ENCODE measurements around the gene CSF3. TPM values are rescaled to one million over a fixed set of nuclear protein-coding genes. Genes with fewer than 3 reads are reported as not detected.

The CSF3 gene
- polyA plus RNA-seq, 1 donor from 2014 or later = not detected

- no peak overlapping the region for H3K9ac ChIP-seq (ENCODE audit: low read length)
- H3K79me2 ChIP-seq (replicated peaks; ENCODE audit: insufficient read depth, low read length) = no peaks in the 10 kb centered on the region
- no peak overlapping the region for H3K4me2 ChIP-seq (ENCODE audit: low read length)
- no peaks in the 10 kb centered on the region for H3K9me2 ChIP-seq (ENCODE audit: insufficient read depth, low read length)
- H3K27ac ChIP-seq (ENCODE audit: low read length) = no peak overlapping the region
- H4K20me1 ChIP-seq (ENCODE audit: insufficient read depth) = no peaks in the 10 kb centered on the region
- H3K27me3 ChIP-seq (ENCODE audit: insufficient read depth, low read depth, low read length) = no peaks in the 10 kb centered on the region
- H3K9me3 ChIP-seq (ENCODE audit: low read length) = no peaks in the 10 kb centered on the region
- H3K36me3 ChIP-seq (ENCODE audit: insufficient read depth, low read length) = no peaks in the 10 kb centered on the region
- TF ChIP-seq EZH2 (IDR thresholded peaks at IDR 0.05; ENCODE audit: borderline replicate concordance, insufficient read depth, low read length, poor library complexity, severe bottlenecking) (no peak), EP300 (conservative IDR thresholded peaks at IDR 0.05; ENCODE audit: poor library complexity, severe bottlenecking) (no peak), REST (IDR thresholded peaks at IDR 0.05; ENCODE audit: borderline replicate concordance) (no peak), SMC3 (conservative IDR thresholded peaks at IDR 0.05; ENCODE audit: poor library complexity) (no peak), CTCF (IDR thresholded peaks at IDR 0.05; ENCODE audit: poor library complexity, severe bottlenecking) (no peak), POLR2AphosphoS5 (IDR thresholded peaks at IDR 0.05) (no peak), TAF1 (IDR thresholded peaks at IDR 0.05; ENCODE audit: low read depth) (no peak), MXI1 (conservative IDR thresholded peaks at IDR 0.05; ENCODE audit: poor library complexity, severe bottlenecking) (no peak), RAD21 (conservative IDR thresholded peaks at IDR 0.05) (no peak)
- H3K4me3 ChIP-seq (ENCODE audit: low read length) = no peak overlapping the region
- H2AFZ ChIP-seq (ENCODE audit: low read depth, low read length) = no peak overlapping the region
- H3F3A ChIP-seq (ENCODE audit: insufficient read depth, low read length, poor library complexity, severe bottlenecking) = no peaks in the 10 kb centered on the region
These were observed 10.3 kb downstream of the CSF3 start for GRCh38 chr17:40025559-40025958.

- Histone ChIP-seq H3K27ac (ENCODE audit: low read length) (no peak overlapping the region), H2AFZ (ENCODE audit: low read depth, low read length) (no peak overlapping the region), H3K79me2 (replicated peaks; ENCODE audit: insufficient read depth, low read length) (no peaks in the 10 kb centered on the region), H4K20me1 (ENCODE audit: insufficient read depth) (no peaks in the 10 kb centered on the region), H3K9ac (ENCODE audit: low read length) (no peak overlapping the region), H3K36me3 (ENCODE audit: insufficient read depth, low read length) (no peaks in the 10 kb centered on the region), H3K9me2 (ENCODE audit: insufficient read depth, low read length) (no peaks in the 10 kb centered on the region), H3K4me2 (ENCODE audit: low read length) (no peak overlapping the region), H3K27me3 (ENCODE audit: insufficient read depth, low read depth, low read length) (no peaks in the 10 kb centered on the region), H3K4me3 (ENCODE audit: low read length) (no peak overlapping the region), H3F3A (ENCODE audit: insufficient read depth, low read length, poor library complexity, severe bottlenecking) (no peaks in the 10 kb centered on the region), H3K9me3 (ENCODE audit: low read length) (no peaks in the 10 kb centered on the region)
- TF ChIP-seq EZH2 (IDR thresholded peaks at IDR 0.05; ENCODE audit: borderline replicate concordance, insufficient read depth, low read length, poor library complexity, severe bottlenecking) = no peak
- no peak for TF ChIP-seq MXI1 (conservative IDR thresholded peaks at IDR 0.05; ENCODE audit: poor library complexity, severe bottlenecking)
- TF ChIP-seq TAF1 (IDR thresholded peaks at IDR 0.05; ENCODE audit: low read depth) = no peak
- no peak for TF ChIP-seq SMC3 (conservative IDR thresholded peaks at IDR 0.05; ENCODE audit: poor library complexity)
- TF ChIP-seq REST (IDR thresholded peaks at IDR 0.05; ENCODE audit: borderline replicate concordance) = no peak
- TF ChIP-seq POLR2AphosphoS5 (IDR thresholded peaks at IDR 0.05) = no peak
- TF ChIP-seq RAD21 (conservative IDR thresholded peaks at IDR 0.05) = no peak
- TF ChIP-seq EP300 (conservative IDR thresholded peaks at IDR 0.05; ENCODE audit: poor library complexity, severe bottlenecking) = no peak
- no peak for TF ChIP-seq CTCF (IDR thresholded peaks at IDR 0.05; ENCODE audit: poor library complexity, severe bottlenecking)
These were observed 11.0 kb downstream of the CSF3 start for GRCh38 chr17:40025991-40026815.

Measured in neural cell (in vitro differentiated cells).